OCI-LY1 (cell line): ENCODE results near the gene PPFIA1.

Experiments
- H2AFZ ChIP-seq: fragments of 200-600 bp; sonication (generic), shearing (Covaris generic); 2 replicates; pipeline ENCODE4 v1.6.0; 2014; ENCODE audit warnings: antibody characterized with exemption, mild to moderate bottlenecking, low read length
- H3F3A ChIP-seq: fragments of 200-600 bp; sonication (generic), shearing (Covaris generic); 2 replicates; pipeline ENCODE4 v1.6.0; 2014; ENCODE audit warnings: mild to moderate bottlenecking, antibody characterized with exemption, low read length, moderate library complexity; ENCODE audit not compliant: insufficient read depth
- H3K27ac ChIP-seq: fragments of 200-600 bp; sonication (generic); 2 replicates; pipeline ENCODE4 v1.5.1; 2014; ENCODE audit warnings: low read length, mixed run types, mild to moderate bottlenecking, low read depth; ENCODE audit not compliant: poor library complexity, severe bottlenecking
- H3K27me3 ChIP-seq: fragments of 200-600 bp; sonication (generic); 2 replicates; pipeline ENCODE4 v1.6.0; 2014; ENCODE audit warnings: antibody characterized with exemption, mild to moderate bottlenecking, low read length, moderate library complexity; ENCODE audit not compliant: insufficient read depth
- H3K36me3 ChIP-seq: fragments of 200-600 bp; sonication (generic); 2 replicates; pipeline ENCODE4 v1.6.1; 2014; ENCODE audit warnings: mild to moderate bottlenecking, antibody characterized with exemption, low read length, moderate library complexity, mixed read lengths; ENCODE audit not compliant: insufficient read depth
- H3K4me1 ChIP-seq: fragments of 200-600 bp; sonication (generic); 2 replicates; pipeline ENCODE4 v1.5.1; 2014; ENCODE audit warnings: mild to moderate bottlenecking, low read length, moderate library complexity; ENCODE audit not compliant: insufficient read depth, severe bottlenecking
- H3K4me2 ChIP-seq: fragments of 200-600 bp; sonication (generic), shearing (Covaris generic); 2 replicates; pipeline ENCODE4 v1.6.1; 2014; ENCODE audit warnings: low read length
- H3K4me3 ChIP-seq: fragments of 200-600 bp; sonication (generic); 2 replicates; pipeline ENCODE4 v1.5.1; 2014; ENCODE audit warnings: low read length, low read depth, mild to moderate bottlenecking, mixed read lengths; ENCODE audit not compliant: poor library complexity, severe bottlenecking
- H3K79me2 ChIP-seq: fragments of 200-600 bp; shearing (Covaris generic); 2 replicates; pipeline ENCODE4 v1.6.1; 2016; ENCODE audit warnings: mixed run types, low read length, mixed read lengths; ENCODE audit not compliant: insufficient read depth
- H3K9ac ChIP-seq: fragments of 200-600 bp; sonication (generic), shearing (Covaris generic); 2 replicates; pipeline ENCODE4 v1.6.1; 2014; ENCODE audit warnings: mild to moderate bottlenecking, low read length, mixed read lengths
- H3K9me2 ChIP-seq: fragments of 200-600 bp; sonication (generic), shearing (Covaris generic); 2 replicates; pipeline ENCODE4 v1.6.1; 2014; ENCODE audit warnings: low read depth, mild to moderate bottlenecking, low read length, mixed read lengths
- H3K9me3 ChIP-seq: fragments of 200-600 bp; shearing (Covaris generic); 2 replicates; pipeline ENCODE4 v1.6.1; 2014; ENCODE audit warnings: low read length, mixed read lengths
- H4K20me1 ChIP-seq: fragments of 200-600 bp; sonication (generic), shearing (Covaris generic); 2 replicates; pipeline ENCODE4 v1.6.0; 2016; ENCODE audit warnings: mild to moderate bottlenecking, low read length; ENCODE audit not compliant: insufficient read depth
- EZH2 ChIP-seq: fragments of 200-600 bp; sonication (generic), shearing (Covaris generic); IDR thresholded peaks from 2 replicates; pipeline ENCODE4 v1.8.0; 2017; ENCODE audit warnings: borderline replicate concordance, mixed run types, mild to moderate bottlenecking, antibody characterized with exemption, low read length, moderate library complexity, mixed read lengths
- TF ChIP-seq, protein P1 (sequence below): fragments of 200-600 bp; sonication (generic), shearing (Covaris generic); IDR thresholded peaks from 2 replicates; pipeline ENCODE4 v1.5.1; 2017; ENCODE audit warnings: mild to moderate bottlenecking, antibody characterized with exemption, low read length, moderate library complexity, mixed read lengths

The PPFIA1 gene

DNA sequence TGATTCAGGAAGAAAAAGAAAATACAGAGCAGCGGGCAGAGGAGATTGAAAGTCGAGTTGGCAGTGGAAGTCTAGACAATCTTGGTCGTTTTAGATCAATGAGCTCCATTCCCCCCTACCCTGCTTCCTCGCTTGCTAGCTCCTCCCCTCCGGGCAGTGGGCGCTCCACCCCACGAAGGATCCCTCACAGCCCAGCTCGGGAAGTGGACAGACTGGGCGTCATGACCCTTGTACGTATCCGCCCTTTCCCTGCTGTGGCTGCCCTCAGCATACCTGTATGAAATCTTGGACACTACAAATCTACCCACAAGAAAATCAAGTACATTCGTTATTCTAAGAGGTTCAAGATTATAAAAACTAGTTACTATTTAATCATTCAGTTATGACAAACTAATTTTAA, 77.7 kb downstream of the PPFIA1 start:
- no peak overlapping the region for H3K4me2 ChIP-seq
- no peaks in the 10 kb centered on the region for H3K79me2 ChIP-seq

DNA sequence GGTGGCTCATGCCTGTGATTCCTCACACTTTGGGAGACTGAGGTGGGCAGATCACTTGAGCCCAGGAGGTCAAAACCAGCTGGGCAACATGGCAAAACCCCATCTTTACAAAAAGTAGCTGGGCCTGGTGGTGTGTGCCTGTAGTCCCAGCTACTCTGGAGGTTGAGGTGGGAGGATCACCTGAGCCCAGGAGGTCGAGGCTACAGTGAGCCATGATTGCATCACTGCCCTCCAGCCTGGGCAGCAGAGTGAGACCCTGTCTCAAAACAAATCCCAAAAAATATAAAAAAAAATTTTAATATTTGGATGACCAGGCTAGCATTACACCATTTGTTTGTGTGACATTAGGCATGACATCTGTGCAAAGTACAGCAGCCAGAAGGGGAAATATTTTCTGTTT, 78.1 kb downstream of the PPFIA1 start:
- Histone ChIP-seq H3K4me3 (no peak overlapping the region), H3K9me2 (no peaks in the 10 kb centered on the region), H3K9me3 (no peaks in the 10 kb centered on the region), H4K20me1 (no peaks in the 10 kb centered on the region), H3K27me3 (no peaks in the 10 kb centered on the region), H3K9ac (no peak overlapping the region), H2AFZ (no peak overlapping the region), H3K27ac (no peak overlapping the region), H3K4me2 (no peak overlapping the region), H3K36me3 (peaks cover 48% of the 10 kb centered on the region), H3F3A (no peaks in the 10 kb centered on the region), H3K4me1 (no peaks in the 10 kb centered on the region), H3K79me2 (no peaks in the 10 kb centered on the region)
- TF ChIP-seq EZH2: no peak

More for the DNA sequence above, 77.7 kb downstream of the PPFIA1 start:
- H3K4me3 ChIP-seq: no peak overlapping the region
- no peaks in the 10 kb centered on the region for H3K27me3 ChIP-seq
- H3F3A ChIP-seq: no peaks in the 10 kb centered on the region
- no peaks in the 10 kb centered on the region for H3K9me2 ChIP-seq
- H3K4me1 ChIP-seq: no peaks in the 10 kb centered on the region
- H3K9me3 ChIP-seq: no peaks in the 10 kb centered on the region
- no peak overlapping the region for H2AFZ ChIP-seq
- no peaks in the 10 kb centered on the region for H4K20me1 ChIP-seq
- no peak overlapping the region for H3K27ac ChIP-seq
- no peak overlapping the region for H3K9ac ChIP-seq
- TF ChIP-seq EZH2: no peak
- TF ChIP-seq, protein P1, sequence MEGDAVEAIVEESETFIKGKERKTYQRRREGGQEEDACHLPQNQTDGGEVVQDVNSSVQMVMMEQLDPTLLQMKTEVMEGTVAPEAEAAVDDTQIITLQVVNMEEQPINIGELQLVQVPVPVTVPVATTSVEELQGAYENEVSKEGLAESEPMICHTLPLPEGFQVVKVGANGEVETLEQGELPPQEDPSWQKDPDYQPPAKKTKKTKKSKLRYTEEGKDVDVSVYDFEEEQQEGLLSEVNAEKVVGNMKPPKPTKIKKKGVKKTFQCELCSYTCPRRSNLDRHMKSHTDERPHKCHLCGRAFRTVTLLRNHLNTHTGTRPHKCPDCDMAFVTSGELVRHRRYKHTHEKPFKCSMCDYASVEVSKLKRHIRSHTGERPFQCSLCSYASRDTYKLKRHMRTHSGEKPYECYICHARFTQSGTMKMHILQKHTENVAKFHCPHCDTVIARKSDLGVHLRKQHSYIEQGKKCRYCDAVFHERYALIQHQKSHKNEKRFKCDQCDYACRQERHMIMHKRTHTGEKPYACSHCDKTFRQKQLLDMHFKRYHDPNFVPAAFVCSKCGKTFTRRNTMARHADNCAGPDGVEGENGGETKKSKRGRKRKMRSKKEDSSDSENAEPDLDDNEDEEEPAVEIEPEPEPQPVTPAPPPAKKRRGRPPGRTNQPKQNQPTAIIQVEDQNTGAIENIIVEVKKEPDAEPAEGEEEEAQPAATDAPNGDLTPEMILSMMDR: no peak
- peaks cover 52% of the 10 kb centered on the region for H3K36me3 ChIP-seq

DNA sequence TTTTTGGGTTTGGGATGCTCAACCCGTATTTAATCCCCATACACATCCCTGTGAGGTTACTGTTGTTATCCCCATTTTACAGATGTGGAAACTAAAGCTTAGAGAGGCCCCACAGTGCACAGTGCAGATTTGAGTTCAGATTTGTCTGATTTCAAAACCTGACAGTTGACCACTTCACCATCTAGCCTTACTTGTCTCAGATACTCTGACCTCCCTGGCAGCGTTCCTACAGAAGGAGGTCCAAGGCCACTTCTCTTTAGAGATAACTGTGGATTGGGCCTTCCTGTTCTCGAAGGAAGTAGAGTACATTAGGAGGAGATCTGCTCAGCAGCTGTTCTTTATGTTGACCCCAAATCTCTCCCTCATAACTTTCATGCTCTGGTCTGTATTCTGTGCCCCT, 81.2 kb downstream of the PPFIA1 start:
- Histone ChIP-seq H3K9me2 (no peaks in the 10 kb centered on the region), H3K9me3 (no peaks in the 10 kb centered on the region), H3K4me3 (no peak overlapping the region), H3K27ac (no peak overlapping the region), H3K9ac (no peak overlapping the region), H3F3A (no peaks in the 10 kb centered on the region), H3K27me3 (no peaks in the 10 kb centered on the region), H2AFZ (no peak overlapping the region), H3K4me2 (no peak overlapping the region), H3K79me2 (no peaks in the 10 kb centered on the region), H4K20me1 (no peaks in the 10 kb centered on the region), H3K36me3 (peaks cover 56% of the 10 kb centered on the region), H3K4me1 (no peaks in the 10 kb centered on the region)
- TF ChIP-seq EZH2: no peak
- TF ChIP-seq, protein P1: no peak

DNA sequence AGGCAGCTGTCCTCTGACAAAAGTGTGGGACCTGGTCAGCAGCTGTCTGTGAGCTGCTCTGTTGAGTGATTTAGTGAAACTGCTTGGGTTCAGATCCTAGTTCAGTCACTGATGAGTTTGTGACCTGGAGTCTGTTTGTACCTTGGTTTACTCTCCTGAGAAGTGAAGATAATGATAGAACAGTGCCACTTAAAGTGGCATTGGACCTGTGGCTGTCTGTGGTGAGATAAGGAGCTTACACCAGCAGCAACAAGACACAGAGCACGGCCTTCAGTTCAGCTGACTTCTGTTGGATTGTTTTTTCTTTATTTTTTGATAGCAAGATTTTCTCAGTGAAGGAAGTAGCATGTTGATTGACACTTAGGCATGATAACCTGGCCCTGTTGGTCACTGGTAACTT, 81.6 kb downstream of the PPFIA1 start:
- Histone ChIP-seq H4K20me1 (no peaks in the 10 kb centered on the region), H3K9me2 (no peaks in the 10 kb centered on the region), H3K4me2 (no peak overlapping the region), H3K79me2 (no peaks in the 10 kb centered on the region), H3K27ac (no peak overlapping the region), H3K9ac (no peak overlapping the region), H3K27me3 (no peaks in the 10 kb centered on the region), H3F3A (no peaks in the 10 kb centered on the region), H3K4me1 (no peaks in the 10 kb centered on the region), H3K4me3 (no peak overlapping the region), H3K9me3 (no peaks in the 10 kb centered on the region), H3K36me3 (peaks cover 55% of the 10 kb centered on the region), H2AFZ (no peak overlapping the region)
- TF ChIP-seq EZH2: no peak
- TF ChIP-seq, protein P1: no peak
